ENCODE data around the gene YTHDF1.

Gene YTHDF1

DNA sequence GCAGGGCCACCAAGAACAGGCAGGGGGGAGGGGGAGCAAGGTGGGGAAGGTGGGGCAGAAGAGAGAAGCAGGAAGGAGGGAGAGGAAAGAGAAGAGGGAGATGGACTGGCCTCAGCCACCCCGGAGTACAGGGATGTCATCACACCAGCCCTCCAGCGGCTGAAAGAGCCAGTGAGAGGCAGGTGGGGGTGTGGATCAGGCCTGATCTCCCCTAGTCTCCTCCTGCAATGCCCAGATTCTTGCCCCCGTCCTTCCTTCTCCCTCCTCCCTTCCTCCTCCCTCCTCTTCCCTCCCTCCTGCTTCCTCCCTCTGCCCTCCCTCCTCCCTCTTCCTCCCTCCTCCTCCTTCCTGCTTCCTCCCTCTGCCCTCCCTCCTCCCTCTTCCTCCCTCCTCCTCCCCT lies 61.5 kb downstream of the YTHDF1 start:
- DNase-seq: no peak

GRCh38 chr20:63153254-63154221 lies 62.4 kb downstream of the YTHDF1 start:
- no peak for DNase-seq

DNA sequence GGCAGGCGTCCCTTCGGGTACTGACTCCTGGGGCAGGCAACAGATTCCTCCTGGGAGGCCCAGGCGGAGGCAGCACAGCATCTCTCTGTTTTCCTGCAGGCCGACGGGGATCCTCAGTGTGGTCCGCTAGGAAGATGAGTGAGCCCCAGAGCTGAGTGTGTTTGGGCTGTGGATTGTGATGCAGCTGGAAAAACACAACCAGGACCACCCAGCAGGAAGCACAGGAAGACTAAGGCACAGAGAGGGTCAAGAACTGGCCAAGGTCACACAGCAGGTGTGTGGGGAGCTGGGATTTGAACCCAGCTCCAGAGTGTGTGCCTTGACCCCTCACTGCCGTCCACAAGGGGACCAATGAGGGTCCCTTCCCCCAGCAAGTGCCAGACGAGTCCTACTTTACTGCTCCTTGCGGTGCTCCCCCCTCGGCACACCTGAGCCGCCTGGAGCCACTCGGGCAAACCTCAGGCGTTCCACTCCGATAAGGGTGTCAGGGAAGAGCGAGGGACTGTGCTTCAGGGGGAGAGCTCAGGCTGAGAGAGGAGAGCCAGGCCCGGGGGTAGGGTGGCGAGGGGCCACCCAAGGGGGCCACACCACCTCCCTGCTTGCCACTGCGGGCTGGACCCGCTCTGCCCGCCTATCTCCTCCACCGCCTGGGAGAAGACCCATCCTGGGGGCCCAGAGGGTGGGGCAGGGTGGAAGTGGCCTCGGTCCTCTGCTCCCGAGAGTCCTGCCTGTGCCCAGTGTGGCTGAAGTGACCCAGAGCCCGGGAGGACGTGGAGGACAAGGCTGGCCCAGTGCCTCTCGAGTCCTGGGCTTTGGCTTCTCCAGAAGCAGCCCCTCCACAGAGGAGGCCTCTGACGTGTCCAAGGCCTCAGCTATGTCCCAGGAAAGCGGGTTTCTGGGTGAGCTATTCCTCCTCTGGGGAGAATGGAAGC lies 63.3 kb downstream of the YTHDF1 start:
- no peak for DNase-seq

DNA sequence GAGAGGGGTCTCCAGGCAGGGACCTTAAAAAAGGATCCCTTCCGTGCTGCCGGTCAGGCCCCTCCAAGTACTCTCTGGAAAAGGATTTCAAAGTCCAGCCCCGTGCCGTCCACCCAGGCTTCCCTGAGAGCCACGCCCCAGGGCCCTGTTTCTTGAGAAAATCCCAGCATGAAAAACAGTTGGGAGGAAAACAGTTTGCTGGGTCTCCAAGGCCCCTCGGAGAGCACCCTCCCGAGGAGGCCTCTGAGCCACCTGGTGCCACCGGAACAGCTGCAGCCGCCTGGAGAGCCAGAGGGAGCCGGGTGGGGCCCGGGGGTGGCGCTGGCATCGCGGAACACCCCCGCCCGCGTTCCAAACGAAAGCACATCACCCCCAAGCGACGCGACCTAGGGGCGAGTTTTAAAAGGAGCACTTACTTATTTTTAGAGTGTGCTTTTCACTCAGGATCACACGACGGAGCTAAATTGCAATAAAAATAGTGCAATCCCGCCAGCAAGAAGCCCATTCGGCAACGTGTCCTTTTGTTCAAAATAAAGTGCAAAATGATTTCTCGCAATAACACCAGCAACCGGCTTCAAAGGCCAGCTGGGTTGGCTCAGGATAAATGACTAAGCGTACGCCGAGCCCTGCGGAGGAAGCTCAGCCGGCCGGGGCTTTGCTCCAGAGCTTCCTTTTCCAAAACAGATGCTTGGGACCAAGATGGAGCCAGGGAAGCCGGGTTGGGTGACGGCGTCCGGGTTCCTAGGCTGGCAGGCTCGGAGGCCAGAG lies 64.2 kb downstream of the YTHDF1 start:
- DNase-seq: no peak

DNA sequence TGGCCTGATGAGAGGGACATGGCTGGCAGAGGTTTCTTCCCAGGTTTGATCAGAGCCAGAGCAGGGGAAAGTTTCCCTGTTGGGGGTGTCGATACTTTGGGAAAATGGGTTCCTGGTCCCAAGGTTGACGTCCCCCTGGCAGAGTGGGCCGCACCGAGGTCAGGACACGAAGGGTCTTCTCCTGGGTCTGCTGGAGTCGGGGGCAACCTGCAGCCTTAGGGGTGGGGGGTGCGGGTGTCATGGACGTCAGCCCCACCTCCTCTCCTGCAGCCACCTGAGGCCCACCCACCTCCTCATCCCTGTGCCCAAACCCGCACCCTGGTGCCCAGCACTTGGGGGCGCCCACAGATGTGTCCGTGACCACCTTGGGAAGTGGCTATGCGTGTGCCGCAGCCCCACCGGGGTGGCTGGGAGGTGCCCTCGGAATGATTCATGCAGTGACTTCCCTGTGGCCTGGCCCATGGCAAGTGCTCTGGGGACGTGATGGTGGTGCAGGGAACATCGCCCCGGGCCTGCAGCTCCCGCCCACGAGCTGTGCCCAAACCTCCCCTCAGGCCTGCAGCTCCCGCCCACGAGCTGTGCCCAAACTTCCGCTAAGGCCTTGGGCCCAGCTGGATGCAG lies 64.9 kb downstream of the YTHDF1 start:
- DNase-seq: no peak

DNA sequence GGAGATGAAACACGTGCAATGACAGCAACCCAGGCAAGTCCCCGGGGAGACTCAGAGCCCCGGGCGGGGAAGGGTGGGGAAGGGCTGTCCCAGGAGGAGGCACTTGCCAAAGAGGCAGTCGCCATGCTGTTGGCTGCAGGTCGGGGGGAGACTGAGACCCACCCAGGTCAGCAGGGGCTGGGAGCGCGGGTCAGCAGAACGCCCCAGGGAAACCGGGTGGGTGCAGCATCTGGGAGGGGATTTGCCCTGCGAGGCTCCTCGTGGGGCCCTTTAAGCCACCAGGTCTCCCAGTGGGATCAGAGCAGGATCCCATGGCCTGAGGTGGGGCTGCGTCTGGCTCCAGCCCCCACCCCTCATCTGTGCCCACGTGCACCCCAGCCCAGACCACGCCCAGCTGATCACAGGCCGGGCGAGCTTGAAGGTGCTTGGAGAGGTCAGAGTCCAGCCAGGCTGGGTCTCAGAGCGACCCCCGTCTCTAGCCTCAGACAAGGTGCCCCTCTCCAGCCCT lies 65.5 kb downstream of the YTHDF1 start:
- no peak for DNase-seq

DNA sequence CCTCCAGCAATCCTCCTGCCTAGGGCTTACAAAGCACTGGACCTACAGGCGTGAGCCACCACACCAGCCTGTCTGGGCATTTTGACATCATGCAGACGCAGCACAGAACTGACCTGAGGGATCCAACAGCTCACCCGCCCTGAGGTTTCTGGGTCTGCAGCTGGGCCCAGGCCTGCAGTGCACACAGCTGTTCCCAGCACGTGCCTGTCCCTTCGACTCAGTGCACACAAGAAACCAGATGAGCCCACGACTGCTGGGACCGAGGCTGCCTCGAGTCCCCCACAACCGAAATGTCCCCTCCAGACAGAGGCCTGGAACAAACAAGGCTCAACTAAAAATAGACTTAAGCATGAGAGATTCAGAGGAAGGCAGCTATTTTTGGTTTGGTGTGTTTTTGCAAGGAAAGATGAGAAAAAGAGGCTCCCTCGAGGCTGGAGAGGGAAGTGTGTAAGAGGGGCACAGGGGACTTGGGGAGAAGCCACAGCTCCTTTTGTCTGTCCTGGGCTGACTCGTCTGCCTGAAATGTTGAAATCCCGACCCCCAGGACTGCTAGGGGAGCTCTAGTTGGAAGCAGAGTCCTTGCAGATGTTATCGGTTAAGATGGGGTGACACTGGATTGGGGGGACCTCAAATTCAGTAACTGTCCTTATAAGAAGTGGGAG lies 66.3 kb downstream of the YTHDF1 start:
- DNase-seq: no peak

DNA sequence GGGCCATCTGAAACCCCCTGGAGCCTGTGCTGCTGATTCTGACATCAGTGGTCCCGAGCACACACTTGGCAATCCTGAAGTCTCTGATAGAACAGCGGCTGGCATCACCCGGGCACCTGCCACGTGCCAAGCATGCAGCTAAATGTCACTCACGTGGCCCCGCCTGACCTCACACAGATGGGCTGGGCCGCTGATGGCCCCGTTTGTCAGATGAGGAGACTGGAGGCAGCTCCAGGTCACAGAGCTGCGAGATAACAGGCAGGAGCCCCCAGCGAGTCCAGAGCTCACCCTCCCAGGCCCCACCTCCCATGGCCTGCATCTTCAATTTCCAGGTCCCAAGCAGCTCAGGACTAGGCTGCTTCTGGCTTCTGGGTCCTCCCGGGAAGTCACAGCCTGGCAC lies 67.2 kb downstream of the YTHDF1 start:
- no peak for DNase-seq

- DNase-seq: no peak
Observed at GRCh38 chr20:63147532-63147931, 68.4 kb downstream of the YTHDF1 start.

Data from activated T-cell treated with anti-CD3 and anti-CD28 coated beads for 4 hours (primary cell).